Lower leg skin (tissue), 4 donors: ENCODE measurements around the gene XRCC4. TPM values are rescaled to one million over a fixed set of nuclear protein-coding genes. Genes with fewer than 3 reads are reported as not detected.

Experiments used
- DNase-seq, 2 donors: peaks; one replicate each; pipeline ENCODE4 v3.0.0-alpha.2; 2019; ENCODE audit warnings: low spot score in 2 of 2
- H3K4me3 ChIP-seq: fragments of 200-600 bp; sonication (generic); 2 replicates; pipeline ENCODE4 v1.5.1; 2017; ENCODE audit warnings: mild to moderate bottlenecking, low read depth; ENCODE audit not compliant: poor library complexity, severe bottlenecking
- CTCF ChIP-seq, 3 donors: fragments of 450-650 bp; IDR thresholded peaks; one replicate each; pipeline ENCODE4 v1.5.1; 2016; ENCODE audit warnings: antibody characterized with exemption in 3 of 3, mild to moderate bottlenecking in 3 of 3, moderate library complexity in 2 of 3
- POLR2A ChIP-seq, 2 donors: fragments of 450-650 bp; IDR thresholded peaks; one replicate each; pipeline ENCODE4 v1.6.1; 2016 to 2017; ENCODE audit warnings: antibody characterized with exemption in 2 of 2, mild to moderate bottlenecking in 1 of 2, moderate library complexity in 1 of 2
- WGBS, 2 donors: methylation state at CpG; one replicate each; pipeline ENCODE4 v1.1.5; 2018; 5-methylcytosine and 5-hydroxymethylcytosine counted together
- intact Hi-C: fragments of 100-400 bp; cut with DNase I; formaldehyde crosslinking; loops from one replicate; pipeline ENCODE4 v1.15.0; 2023; ENCODE audit warnings: low total_unique reads
- total RNA-seq, 4 donors: library from RNA; depleted of rRNA; stranded (reverse); fragments of >200 nt; gene quantifications; one replicate each; pipeline ENCODE4 v1.1.0, GENCODE V29; 2016

XRCC4 gene
- total RNA-seq, 4 donors from 2014 or later = 2.0 to 7.0 (median 4.2) TPM

DNA sequence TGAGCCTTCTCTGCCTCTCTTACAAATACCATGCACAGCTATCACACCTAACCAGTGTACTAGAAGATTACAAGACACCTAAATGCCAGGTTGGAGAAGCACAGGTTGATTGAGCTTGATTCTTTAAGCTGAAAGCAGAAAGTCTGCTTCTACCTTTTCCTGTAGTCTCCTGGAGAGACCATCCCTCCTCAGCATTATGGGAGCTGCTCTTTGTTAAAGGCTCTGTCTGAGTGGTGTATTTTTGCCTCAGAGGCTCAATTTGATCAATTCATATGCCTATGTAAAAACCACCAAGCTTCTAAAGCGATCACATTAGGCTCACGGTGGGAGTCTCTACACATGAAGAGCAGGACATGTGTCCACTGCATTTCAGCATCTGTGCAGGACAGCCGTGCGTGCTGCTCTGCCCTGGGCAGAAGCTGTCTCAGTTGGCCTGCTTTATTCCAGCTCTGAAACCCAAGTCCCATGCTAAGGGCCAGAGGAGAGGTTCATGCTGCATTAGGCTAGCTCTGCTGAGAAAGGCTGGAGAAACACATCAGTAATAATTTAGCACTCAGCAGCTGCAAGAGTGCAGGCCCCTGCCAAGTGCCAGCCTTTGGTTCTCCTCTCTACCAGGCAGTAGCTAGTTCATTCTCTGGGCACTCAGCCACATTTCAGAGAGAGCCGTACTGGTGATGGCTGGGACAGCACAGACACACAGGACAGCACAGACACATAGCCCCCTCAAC is 41.8 kb upstream of the XRCC4 start:
- intact Hi-C loops = no loop called here

GRCh38 chr5:83036991-83037575 is 40.3 kb upstream of the XRCC4 start:
- intact Hi-C loops = no loop called here
- TF ChIP-seq POLR2A (IDR thresholded peaks at IDR 0.05) (no peak), CTCF (IDR thresholded peaks at IDR 0.05) (no peak)
- DNase-seq = no peak
- H3K4me3 ChIP-seq = no peak overlapping the region
- WGBS, 2 donors = 63 to 64% methylated on average over 4 of the region's 4 CpGs

More for the DNA sequence above, 41.8 kb upstream of the XRCC4 start:
- TF ChIP-seq POLR2A (IDR thresholded peaks at IDR 0.05) (no peak), CTCF (IDR thresholded peaks at IDR 0.05) (no peak)
- WGBS, 2 donors = 65 to 74% methylated on average over 5 of the region's 5 CpGs
- no peak overlapping the region for H3K4me3 ChIP-seq
- DNase-seq = no peak

GRCh38 chr5:83038924-83039323 is 38.4 kb upstream of the XRCC4 start:
- H3K4me3 ChIP-seq = no peak overlapping the region
- intact Hi-C loops = no loop called here
- WGBS, 2 donors = 70 to 91% methylated on average over 3 of the region's 3 CpGs
- TF ChIP-seq POLR2A (IDR thresholded peaks at IDR 0.05) (no peak), CTCF (IDR thresholded peaks at IDR 0.05) (no peak)
- no peak for DNase-seq

- no peak for DNase-seq
- TF ChIP-seq POLR2A (IDR thresholded peaks at IDR 0.05) = no peak
- TF ChIP-seq CTCF (IDR thresholded peaks at IDR 0.05) = no peak
- intact Hi-C loops = no loop called here
- 91 to 93% methylated on average over 3 of the region's 3 CpGs for WGBS, 2 donors
- no peak overlapping the region for H3K4me3 ChIP-seq
These were observed 34.8 kb upstream of the XRCC4 start for GRCh38 chr5:83042507-83042906.

GRCh38 chr5:83044926-83045325 is 32.4 kb upstream of the XRCC4 start:
- DNase-seq = no peak
- intact Hi-C loops = no loop called here
- H3K4me3 ChIP-seq = no peak overlapping the region
- WGBS, 2 donors = 72 to 78% methylated on average over 2 of the region's 2 CpGs
- no peak for TF ChIP-seq CTCF (IDR thresholded peaks at IDR 0.05)
- no peak for TF ChIP-seq POLR2A (IDR thresholded peaks at IDR 0.05)
